ES-I3 (cell line): Measurements from ENCODE around the gene KRT8.
A peak's percentile ranks its signal among the peaks of the same experiment; 100 is the strongest.

ENCODE experiments used
- H3K36me3 ChIP-seq: 2 replicates; pipeline ENCODE4 v1.6.1; 2013; ENCODE audit warnings: mild to moderate bottlenecking, low read length, control low read depth, moderate library complexity; ENCODE audit not compliant: insufficient read depth
- H3K4me1 ChIP-seq: 2 replicates; pipeline ENCODE4 v1.6.1; 2013; ENCODE audit warnings: mild to moderate bottlenecking, control low read depth, low read length; ENCODE audit not compliant: insufficient read depth
- H3K9ac ChIP-seq: 2 replicates; pipeline ENCODE4 v1.6.1; 2013; ENCODE audit warnings: low read depth, mild to moderate bottlenecking, low read length, moderate library complexity
- H3K9me3 ChIP-seq: 2 replicates; pipeline ENCODE4 v1.6.1; 2013; ENCODE audit warnings: mild to moderate bottlenecking, low read length, moderate library complexity; ENCODE audit not compliant: control insufficient read depth, insufficient read depth

The KRT8 gene

GRCh38 chr12:52915637-52916036 is 10.8 kb upstream of the KRT8 start:
- H3K9me3 ChIP-seq = no peaks in the 10 kb centered on the region
- peaks cover 3% of the 10 kb centered on the region; the same call in 1 of the 2 replicates for H3K4me1 ChIP-seq
- H3K9ac ChIP-seq = no peak overlapping the region
- H3K36me3 ChIP-seq = no peaks in the 10 kb centered on the region

GRCh38 chr12:52914576-52915121 is 9.8 kb upstream of the KRT8 start:
- no peaks in the 10 kb centered on the region for H3K9me3 ChIP-seq
- H3K9ac ChIP-seq = no peak overlapping the region
- H3K36me3 ChIP-seq = no peaks in the 10 kb centered on the region
- peaks cover 10% of the 10 kb centered on the region; the same call in 1 of the 2 replicates for H3K4me1 ChIP-seq

- Histone ChIP-seq H3K9ac (no peak overlapping the region), H3K4me1 (peaks cover 17% of the 10 kb centered on the region), H3K9me3 (no peaks in the 10 kb centered on the region), H3K36me3 (no peaks in the 10 kb centered on the region)
Observed at GRCh38 chr12:52913431-52913821, 8.6 kb upstream of the KRT8 start.

GRCh38 chr12:52912711-52913430 is 8.0 kb upstream of the KRT8 start:
- H3K36me3 ChIP-seq = no peaks in the 10 kb centered on the region
- H3K9ac ChIP-seq = no peak overlapping the region
- peaks cover 22% of the 10 kb centered on the region for H3K4me1 ChIP-seq
- H3K9me3 ChIP-seq = no peaks in the 10 kb centered on the region

- Histone ChIP-seq H3K9ac (no peak overlapping the region), H3K4me1 (peaks cover 44% of the 10 kb centered on the region), H3K9me3 (no peaks in the 10 kb centered on the region), H3K36me3 (no peaks in the 10 kb centered on the region)
Observed at GRCh38 chr12:52910248-52910883, 5.5 kb upstream of the KRT8 start.

- no peak overlapping the region for H3K9ac ChIP-seq
- no peaks in the 10 kb centered on the region for H3K36me3 ChIP-seq
- H3K4me1 ChIP-seq = peaks cover 47% of the 10 kb centered on the region
- no peaks in the 10 kb centered on the region for H3K9me3 ChIP-seq
Observed at GRCh38 chr12:52909796-52910195, 4.9 kb upstream of the KRT8 start.

- H3K9me3 ChIP-seq = no peaks in the 10 kb centered on the region
- no peak overlapping the region for H3K9ac ChIP-seq
- no peaks in the 10 kb centered on the region for H3K36me3 ChIP-seq
- H3K4me1 ChIP-seq = peaks cover 47% of the 10 kb centered on the region
Observed at GRCh38 chr12:52909331-52909730, 4.5 kb upstream of the KRT8 start.

GRCh38 chr12:52907092-52907810 is 2.4 kb upstream of the KRT8 start:
- Histone ChIP-seq H3K4me1 (peaks cover 47% of the 10 kb centered on the region), H3K9me3 (no peaks in the 10 kb centered on the region), H3K36me3 (peaks cover 2% of the 10 kb centered on the region; the same call in 1 of the 2 replicates), H3K9ac (no peak overlapping the region)

GRCh38 chr12:52906191-52906601 is 1.3 kb upstream of the KRT8 start:
- Histone ChIP-seq H3K36me3 (peaks cover 10% of the 10 kb centered on the region), H3K9me3 (no peaks in the 10 kb centered on the region), H3K9ac (no peak overlapping the region), H3K4me1 (peaks cover 47% of the 10 kb centered on the region)

- peak overlapping the region; percentile 94 for H3K9ac ChIP-seq
Observed at GRCh38 chr12:52903855-52904508, 894 bp downstream of the KRT8 start.

GRCh38 chr12:52903285-52903854 is 1.5 kb downstream of the KRT8 start:
- Histone ChIP-seq H3K9me3 (no peaks in the 10 kb centered on the region), H3K9ac (peak overlapping the region; percentile 73), H3K4me1 (peaks cover 30% of the 10 kb centered on the region), H3K36me3 (peaks cover 20% of the 10 kb centered on the region)

More at GRCh38 chr12:52903855-52904508, 894 bp downstream of the KRT8 start:
- Histone ChIP-seq H3K4me1 (peaks cover 35% of the 10 kb centered on the region), H3K36me3 (peaks cover 20% of the 10 kb centered on the region), H3K9me3 (no peaks in the 10 kb centered on the region)

- Histone ChIP-seq H3K36me3 (peaks cover 25% of the 10 kb centered on the region), H3K9me3 (no peaks in the 10 kb centered on the region), H3K9ac (no peak overlapping the region), H3K4me1 (peaks cover 15% of the 10 kb centered on the region)
Observed at GRCh38 chr12:52901715-52902541, 2.9 kb downstream of the KRT8 start.
